ENCODE measurements around the gene PTGDS.

DNA sequence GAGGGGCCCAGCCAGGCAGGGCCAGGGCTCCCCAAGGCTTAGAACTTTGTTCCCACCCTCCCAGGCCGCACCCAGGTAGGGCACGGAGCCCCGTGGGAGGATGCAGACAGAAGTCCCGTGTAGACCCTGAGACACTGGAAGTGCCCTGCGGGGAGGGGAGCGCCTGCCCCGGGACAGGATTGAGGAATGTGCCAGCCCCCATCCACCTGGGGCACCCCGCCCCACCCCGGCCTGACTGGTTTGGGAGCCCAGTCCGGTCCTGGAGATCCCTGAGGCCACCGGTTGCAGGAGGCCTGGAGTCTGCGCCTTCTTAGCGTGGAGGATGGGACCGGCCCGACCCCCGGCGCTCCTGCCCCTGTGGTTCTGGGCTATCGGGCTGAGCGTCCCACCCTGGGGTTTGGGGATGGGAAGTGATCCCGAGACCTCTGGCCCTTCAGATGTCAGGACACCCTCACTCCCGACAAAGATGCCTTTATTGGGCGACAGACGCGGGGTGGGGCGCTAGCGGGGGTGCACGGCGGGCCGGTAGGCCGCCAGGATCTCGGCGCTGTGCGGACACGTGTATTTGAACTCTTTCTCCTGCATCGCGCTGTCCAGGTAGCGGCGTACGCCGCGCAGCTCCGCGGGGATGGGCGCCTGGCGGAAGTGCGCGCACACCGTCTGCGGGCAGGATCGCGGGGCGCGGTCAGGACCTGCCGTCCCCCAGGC, 17.0 kb downstream of the PTGDS start:
- TF ChIP-seq, protein P1, sequence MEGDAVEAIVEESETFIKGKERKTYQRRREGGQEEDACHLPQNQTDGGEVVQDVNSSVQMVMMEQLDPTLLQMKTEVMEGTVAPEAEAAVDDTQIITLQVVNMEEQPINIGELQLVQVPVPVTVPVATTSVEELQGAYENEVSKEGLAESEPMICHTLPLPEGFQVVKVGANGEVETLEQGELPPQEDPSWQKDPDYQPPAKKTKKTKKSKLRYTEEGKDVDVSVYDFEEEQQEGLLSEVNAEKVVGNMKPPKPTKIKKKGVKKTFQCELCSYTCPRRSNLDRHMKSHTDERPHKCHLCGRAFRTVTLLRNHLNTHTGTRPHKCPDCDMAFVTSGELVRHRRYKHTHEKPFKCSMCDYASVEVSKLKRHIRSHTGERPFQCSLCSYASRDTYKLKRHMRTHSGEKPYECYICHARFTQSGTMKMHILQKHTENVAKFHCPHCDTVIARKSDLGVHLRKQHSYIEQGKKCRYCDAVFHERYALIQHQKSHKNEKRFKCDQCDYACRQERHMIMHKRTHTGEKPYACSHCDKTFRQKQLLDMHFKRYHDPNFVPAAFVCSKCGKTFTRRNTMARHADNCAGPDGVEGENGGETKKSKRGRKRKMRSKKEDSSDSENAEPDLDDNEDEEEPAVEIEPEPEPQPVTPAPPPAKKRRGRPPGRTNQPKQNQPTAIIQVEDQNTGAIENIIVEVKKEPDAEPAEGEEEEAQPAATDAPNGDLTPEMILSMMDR (IDR thresholded peaks at IDR 0.05): no peak
- TF ChIP-seq POLR2A (IDR thresholded peaks at IDR 0.05) (no peak), POLR2AphosphoS5 (IDR thresholded peaks at IDR 0.05) (no peak), EP300 (IDR thresholded peaks at IDR 0.05; ENCODE audit: low read depth) (no peak)

All from transverse colon (tissue), 4 donors.